H1 (cell line): Measurements from ENCODE around the gene ATP6V1A. TPM values are rescaled to one million over a fixed set of nuclear protein-coding genes. Genes with fewer than 3 reads are reported as not detected.

Experiments
- CTCF ChIA-PET: fragments of 300-600 bp; sonication (Branson Sonifier 250); formaldehyde crosslinking; loops from one replicate; lab custom pipeline; 2021; ENCODE audit not compliant: partially characterized antibody; lab: Charles Lee
- POLR2A ChIA-PET: fragments of 300-600 bp; sonication (Branson Sonifier 250); formaldehyde crosslinking; loops from one replicate; lab custom pipeline; 2021; ENCODE audit warnings: inconsistent platforms; ENCODE audit not compliant: partially characterized antibody; lab: Charles Lee
- DNase-seq, 2 experiments: peaks; one replicate each; pipeline versions ENCODE4 v3.0.0 to v3.0.0-alpha.2; 2010 to 2022; ENCODE audit warnings: low spot score in 2 of 2, low read depth in 1 of 2, mixed read lengths in 1 of 2
- FAIRE-seq: peaks from 2 replicates; lab custom pipeline; 2011; peaks lifted over from hg19 to GRCh38; lab: Jason Lieb, UNC
- H2AFZ ChIP-seq: 2 replicates; pipeline ENCODE4 v1.8.1; 2012; ENCODE audit warnings: low read length, inconsistent platforms
- H2AK5ac ChIP-seq: 2 replicates; pipeline ENCODE4 v1.6.1; 2013; ENCODE audit warnings: low read depth, low read length
- H2BK120ac ChIP-seq: replicated peaks from 2 replicates; pipeline ENCODE3; 2013; ENCODE audit warnings: low read depth, low read length, inconsistent platforms
- H2BK12ac ChIP-seq: 2 replicates; pipeline ENCODE4 v1.6.1; 2013; ENCODE audit warnings: low read depth, low read length
- H2BK15ac ChIP-seq: 2 replicates; pipeline ENCODE4 v1.6.1; 2013; ENCODE audit warnings: low read length
- H2BK20ac ChIP-seq: 2 replicates; pipeline ENCODE4 v1.6.1; 2013; ENCODE audit warnings: low read length
- H2BK5ac ChIP-seq: 2 replicates; pipeline ENCODE4 v1.6.1; 2013; ENCODE audit warnings: low read depth, low read length
- H3K14ac ChIP-seq: 2 replicates; pipeline ENCODE4 v1.6.1; 2013; ENCODE audit warnings: inconsistent platforms; ENCODE audit not compliant: insufficient read length
- H3K18ac ChIP-seq: 2 replicates; pipeline ENCODE4 v1.6.1; 2013; ENCODE audit warnings: low read length; ENCODE audit errors: extremely low read depth
- H3K23ac ChIP-seq: 2 replicates; pipeline ENCODE4 v1.6.1; 2013; ENCODE audit warnings: inconsistent platforms; ENCODE audit not compliant: insufficient read length
- H3K23me2 ChIP-seq: 2 replicates; pipeline ENCODE4 v1.6.1; 2013; ENCODE audit warnings: low read depth, low read length
- H3K27ac ChIP-seq: 2 replicates; pipeline ENCODE4 v1.6.1; 2011; ENCODE audit warnings: low read depth, low read length, inconsistent platforms
- H3K27me3 ChIP-seq, 4 experiments: replicated peaks in 1 of 4; 1 replicate in 1 of 4; 2 replicates in 3 of 4; pipeline versions ENCODE4 v1.6.1 to v1.8.1; 2011 to 2013; ENCODE audit warnings: low read length in 3 of 4, mild to moderate bottlenecking in 3 of 4, inconsistent platforms in 2 of 4, mixed read lengths in 2 of 4, moderate library complexity in 1 of 4; ENCODE audit not compliant: control insufficient read depth in 3 of 4, insufficient read depth in 3 of 4; ENCODE audit errors: extremely low read depth in 1 of 4
- H3K36me3 ChIP-seq, 4 experiments: 2 replicates each; pipeline versions ENCODE4 v1.6.1 to v1.8.1; 2011 to 2013; ENCODE audit warnings: mild to moderate bottlenecking in 4 of 4, low read length in 3 of 4, moderate library complexity in 2 of 4, control low read depth in 1 of 4, inconsistent platforms in 1 of 4; ENCODE audit not compliant: insufficient read depth in 4 of 4, control insufficient read depth in 2 of 4
- H3K4ac ChIP-seq: replicated peaks from 2 replicates; pipeline ENCODE3; 2013; ENCODE audit warnings: low read length, low read depth, mixed read lengths, inconsistent platforms; ENCODE audit not compliant: insufficient read length
- H3K4me1 ChIP-seq, 4 experiments: replicated peaks in 1 of 4; 1 replicate in 1 of 4; 2 replicates in 3 of 4; pipeline versions ENCODE4 v1.6.1 to v1.8.1; 2011 to 2013; ENCODE audit warnings: low read length in 3 of 4, inconsistent platforms in 2 of 4, mixed read lengths in 1 of 4; ENCODE audit not compliant: insufficient read depth in 4 of 4, control insufficient read depth in 3 of 4
- H3K4me2 ChIP-seq, 2 experiments: 2 replicates each; pipeline versions ENCODE4 v1.6.1 to v1.8.1; 2011 to 2013; ENCODE audit warnings: low read depth in 2 of 2, low read length in 2 of 2, control low read depth in 1 of 2, inconsistent platforms in 1 of 2, mild to moderate bottlenecking in 1 of 2; ENCODE audit not compliant: insufficient read depth in 1 of 2
- H3K4me3 ChIP-seq, 4 experiments: fragments of 200-600, 300-600 bp in 1 of 4; sonication (generic), shearing (Covaris generic), sonication (Bioruptor Twin) in 1 of 4; 2 replicates each; pipeline versions ENCODE4 v1.5.1 to v1.8.1; 2011 to 2016; ENCODE audit warnings: low read length in 4 of 4, low read depth in 3 of 4, control low read depth in 2 of 4, inconsistent platforms in 2 of 4, mild to moderate bottlenecking in 2 of 4, mixed read lengths in 1 of 4, moderate library complexity in 1 of 4; ENCODE audit not compliant: insufficient read depth in 2 of 4; ENCODE audit errors: extremely low read depth in 1 of 4
- H3K56ac ChIP-seq: replicated peaks from 2 replicates; pipeline ENCODE3; 2013; ENCODE audit warnings: low read depth, mild to moderate bottlenecking, mixed read lengths, low read length, inconsistent platforms; ENCODE audit not compliant: insufficient read length
- H3K79me1 ChIP-seq: 2 replicates; pipeline ENCODE4 v1.6.1; 2013; ENCODE audit warnings: low read depth, low read length, control low read depth
- H3K79me2 ChIP-seq, 2 experiments: 2 replicates each; pipeline versions ENCODE4 v1.6.1 to v1.8.1; 2012 to 2013; ENCODE audit warnings: low read length in 2 of 2, mild to moderate bottlenecking in 2 of 2, inconsistent platforms in 1 of 2; ENCODE audit not compliant: insufficient read depth in 2 of 2, control insufficient read depth in 1 of 2
- H3K9ac ChIP-seq, 4 experiments: replicated peaks in 1 of 4; 1 replicate in 1 of 4; 2 replicates in 3 of 4; pipeline versions ENCODE4 v1.6.1 to v1.8.1; 2011 to 2013; ENCODE audit warnings: low read depth in 3 of 4, low read length in 3 of 4, control low read depth in 2 of 4, mild to moderate bottlenecking in 2 of 4, moderate library complexity in 2 of 4, inconsistent platforms in 1 of 4; ENCODE audit errors: extremely low read depth in 1 of 4
- H3K9me3 ChIP-seq, 2 experiments: 2 replicates each; pipeline versions ENCODE4 v1.6.1 to v1.8.1; 2012 to 2013; ENCODE audit warnings: mild to moderate bottlenecking in 2 of 2, moderate library complexity in 2 of 2, control low read depth in 1 of 2, inconsistent platforms in 1 of 2, low read depth in 1 of 2, low read length in 1 of 2, mixed read lengths in 1 of 2; ENCODE audit not compliant: insufficient read depth in 2 of 2
- H4K20me1 ChIP-seq, 2 experiments: replicated peaks in 1 of 2; 2 replicates each; pipeline versions ENCODE3 to v1.8.1; 2011 to 2013; ENCODE audit warnings: inconsistent platforms in 2 of 2, low read length in 2 of 2, mild to moderate bottlenecking in 1 of 2; ENCODE audit not compliant: insufficient read depth in 2 of 2, control insufficient read depth in 1 of 2
- H4K5ac ChIP-seq: 2 replicates; pipeline ENCODE4 v1.6.1; 2013; ENCODE audit warnings: low read length, low read depth, mixed read lengths, inconsistent platforms; ENCODE audit not compliant: insufficient read length
- H4K8ac ChIP-seq: 2 replicates; pipeline ENCODE4 v1.8.0; 2013; ENCODE audit warnings: mild to moderate bottlenecking, moderate library complexity, low read length, inconsistent platforms; ENCODE audit not compliant: insufficient read depth; ENCODE audit errors: extremely low read depth
- H4K91ac ChIP-seq: replicated peaks from 2 replicates; pipeline ENCODE3; 2013; ENCODE audit warnings: low read length, mixed read lengths, inconsistent platforms; ENCODE audit not compliant: insufficient read length
- PHF8 ChIP-seq: fragments of 200-600 bp; sonication (generic); conservative IDR thresholded peaks from 2 replicates; pipeline ENCODE4 v1.7.1; 2012; ENCODE audit warnings: low read depth, mild to moderate bottlenecking, inconsistent platforms, low read length, moderate library complexity
- RAD21 ChIP-seq, 2 experiments: IDR thresholded peaks in 1 of 2; conservative IDR thresholded peaks in 1 of 2; 2 replicates each; pipeline ENCODE4 v1.6.1; 2011; ENCODE audit warnings: low read depth in 2 of 2, low read length in 2 of 2, improper control_type of control experiment in 1 of 2, inconsistent platforms in 1 of 2, mild to moderate bottlenecking in 1 of 2, moderate library complexity in 1 of 2
- WGBS, 2 experiments: shearing (Covaris generic) in 1 of 2; methylation state at CpG; one replicate each; pipeline versions ENCODE4 v1.1.6 to v1.1.7; 2013 to 2015; ENCODE audit warnings: low lambda C conversion rate in 2 of 2, mixed read lengths in 2 of 2, inconsistent platforms in 1 of 2, low coverage in 1 of 2, missing lambda C conversion rate in 1 of 2; ENCODE audit not compliant: insufficient replicate concordance in 2 of 2, insufficient coverage in 1 of 2, insufficient read length in 1 of 2; ENCODE audit errors: extremely low coverage in 1 of 2, missing lambda C conversion rate in 1 of 2; 5-methylcytosine and 5-hydroxymethylcytosine counted together
- polyA plus RNA-seq, 7 experiments: library from polyadenylated mRNA; depleted of rRNA in 3 of 7; stranded (reverse) in 5 of 7; unstranded in 2 of 7; fragments of >200 nt in 5 of 7; fragments of 200-250 nt in 2 of 7; gene quantifications; 1 replicate in 5 of 7; 2 replicates in 1 of 7; 4 replicates in 1 of 7; pipeline versions ENCODE4 v1.2.1 to v1.2.3, GENCODE V29; 2011 to 2013; ENCODE audit warnings: missing spikeins in 2 of 7, mixed read lengths in 2 of 7
- total RNA-seq: library from RNA; stranded (reverse); fragmentation: NEBNext Ultra II Directional; extraction: Animal tissue kit (Norgen Biotek cat#: 25700); gene quantifications from 2 replicates; pipeline ENCODE4 v1.2.1, GENCODE V29; 2021
- TF ChIP-seq, protein P1 (sequence below), 3 experiments: IDR thresholded peaks; 1 replicate in 2 of 3; 2 replicates in 1 of 3; pipeline versions ENCODE4 v1.5.1 to v1.6.1; 2011; ENCODE audit warnings: low read length in 3 of 3, mild to moderate bottlenecking in 3 of 3, inconsistent platforms in 2 of 3, low read depth in 1 of 3, moderate library complexity in 1 of 3; ENCODE audit not compliant: insufficient read depth in 1 of 3; ENCODE audit errors: control extremely low read depth in 1 of 3

ATP6V1A gene
- total and polyA plus RNA-seq, 2 of the 8 experiments (the other 6 are each of a cell fraction or from before 2014, with no cell fraction given) = 15.4 to 90.9 TPM

DNA sequence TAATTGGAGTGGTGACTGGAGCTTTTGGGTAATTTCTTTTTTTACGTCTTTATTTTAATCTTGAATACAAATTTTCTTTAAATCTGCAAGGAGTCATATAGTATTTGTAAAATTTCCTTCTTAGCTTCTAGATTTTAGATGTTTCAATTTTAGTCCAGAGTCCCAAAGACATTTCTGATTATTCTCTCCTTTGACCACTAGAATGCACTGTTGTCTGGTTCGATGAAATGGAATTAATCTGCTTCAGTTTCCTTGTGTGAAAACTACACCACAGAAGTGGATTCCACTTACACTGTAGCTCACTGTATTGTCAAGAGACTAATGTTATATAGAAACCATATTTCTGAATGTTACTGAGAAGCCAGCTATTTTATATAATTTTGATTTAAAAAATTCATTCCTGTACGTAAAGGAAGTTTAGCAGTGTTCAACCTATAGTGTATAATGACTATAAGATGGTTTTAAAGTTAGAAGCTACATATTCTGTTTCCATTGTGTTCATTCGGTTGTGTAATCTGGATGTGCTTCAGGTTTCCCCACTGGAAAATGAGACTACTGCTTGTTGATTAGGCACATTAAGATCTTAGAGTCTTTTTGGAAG, 97.9 kb downstream of the ATP6V1A start:
- H3K79me2 ChIP-seq = no peaks in the 10 kb centered on the region
- H3K56ac ChIP-seq = no peak overlapping the region
- no peak overlapping the region for H3K9ac ChIP-seq
- no peaks in the 10 kb centered on the region for H3K27me3 ChIP-seq
- H3K9me3 ChIP-seq = no peaks in the 10 kb centered on the region
- no peaks in the 10 kb centered on the region for H3K23me2 ChIP-seq
- POLR2A ChIA-PET = no interaction called here
- H3K4me2 ChIP-seq = no peak overlapping the region
- H2BK120ac ChIP-seq = no peak overlapping the region
- WGBS, 2 experiments = 64% methylated on average over 4 of the region's 4 CpGs; no CpG with 5 or more reads in 1 of the 2 experiments
- H2BK15ac ChIP-seq = no peak overlapping the region
- no peak overlapping the region for H2BK20ac ChIP-seq
- H3K36me3 ChIP-seq = no peaks in the 10 kb centered on the region
- no peak overlapping the region for H3K23ac ChIP-seq
- H3K4me1 ChIP-seq = no peaks in the 10 kb centered on the region
- H2BK5ac ChIP-seq = no peak overlapping the region
- no peak overlapping the region for H3K4me3 ChIP-seq
- no peaks in the 10 kb centered on the region for H3K79me1 ChIP-seq
- DNase-seq (no peak), FAIRE-seq (no peak)
- H2AK5ac ChIP-seq = no peak overlapping the region
- no peak overlapping the region for H3K27ac ChIP-seq
- H4K5ac ChIP-seq = no peak overlapping the region
- CTCF ChIA-PET = interaction anchor here (0.6 to 4.9 kb wide), 42 partner anchors 9 to 1317 kb away, joined by 3 to 35 read pairs (median 4); no protein-coding TSS in a partner anchor
- H3K4ac ChIP-seq = no peak overlapping the region
- H3K18ac ChIP-seq = no peak overlapping the region
- H3K14ac ChIP-seq = no peak overlapping the region
- TF ChIP-seq RAD21 (IDR thresholded peaks at IDR 0.05 in 1 of 2, conservative IDR thresholded peaks at IDR 0.05 in 1 of 2; ENCODE audit: low read depth in 2 of 2, low read length in 2 of 2) = peak; percentile 56 to 62
- TF ChIP-seq, protein P1, sequence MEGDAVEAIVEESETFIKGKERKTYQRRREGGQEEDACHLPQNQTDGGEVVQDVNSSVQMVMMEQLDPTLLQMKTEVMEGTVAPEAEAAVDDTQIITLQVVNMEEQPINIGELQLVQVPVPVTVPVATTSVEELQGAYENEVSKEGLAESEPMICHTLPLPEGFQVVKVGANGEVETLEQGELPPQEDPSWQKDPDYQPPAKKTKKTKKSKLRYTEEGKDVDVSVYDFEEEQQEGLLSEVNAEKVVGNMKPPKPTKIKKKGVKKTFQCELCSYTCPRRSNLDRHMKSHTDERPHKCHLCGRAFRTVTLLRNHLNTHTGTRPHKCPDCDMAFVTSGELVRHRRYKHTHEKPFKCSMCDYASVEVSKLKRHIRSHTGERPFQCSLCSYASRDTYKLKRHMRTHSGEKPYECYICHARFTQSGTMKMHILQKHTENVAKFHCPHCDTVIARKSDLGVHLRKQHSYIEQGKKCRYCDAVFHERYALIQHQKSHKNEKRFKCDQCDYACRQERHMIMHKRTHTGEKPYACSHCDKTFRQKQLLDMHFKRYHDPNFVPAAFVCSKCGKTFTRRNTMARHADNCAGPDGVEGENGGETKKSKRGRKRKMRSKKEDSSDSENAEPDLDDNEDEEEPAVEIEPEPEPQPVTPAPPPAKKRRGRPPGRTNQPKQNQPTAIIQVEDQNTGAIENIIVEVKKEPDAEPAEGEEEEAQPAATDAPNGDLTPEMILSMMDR (IDR thresholded peaks at IDR 0.05; ENCODE audit: control extremely low read depth in 1 of 3, insufficient read depth in 1 of 3, low read depth in 1 of 3, low read length in 3 of 3) = peak in 2 of 3 experiments; percentile 30 to 57; a peak in 2 of 4 replicates
- TF ChIP-seq PHF8 = no peak
- H4K91ac ChIP-seq = no peak overlapping the region
- no peak overlapping the region for H4K8ac ChIP-seq
- no peaks in the 10 kb centered on the region for H4K20me1 ChIP-seq
- H2BK12ac ChIP-seq = no peak overlapping the region
- no peak overlapping the region for H2AFZ ChIP-seq
